HEK293 (cell line): ENCODE data around the gene TRIM8.

Experiments used
- OSR2 ChIP-seq: fragments of 450-650 bp; formaldehyde crosslinking; IDR thresholded peaks from 2 replicates; pipeline ENCODE4 v1.5.1; 2016; ENCODE audit warnings: missing biosample characterization, missing genetic modification characterization
- SALL2 ChIP-seq: fragments of 450-650 bp; formaldehyde crosslinking; IDR thresholded peaks from 2 replicates; pipeline ENCODE4 v1.5.0; 2017; ENCODE audit warnings: missing biosample characterization, mild to moderate bottlenecking, missing genetic modification characterization, borderline replicate concordance
- SP2 ChIP-seq: fragments of 450-650 bp; formaldehyde crosslinking; IDR thresholded peaks from 2 replicates; pipeline ENCODE4 v1.5.1; 2016; ENCODE audit warnings: missing biosample characterization, missing genetic modification characterization
- ZBTB11 ChIP-seq: fragments of 450-650 bp; formaldehyde crosslinking; conservative IDR thresholded peaks from 2 replicates; pipeline ENCODE4 v1.5.1; 2016; ENCODE audit warnings: low read depth, missing biosample characterization, missing genetic modification characterization
- ZIC2 ChIP-seq: fragments of 450-650 bp; formaldehyde crosslinking; IDR thresholded peaks from 2 replicates; pipeline ENCODE4 v1.5.1; 2016; ENCODE audit warnings: missing biosample characterization, missing genetic modification characterization
- ZNF18 ChIP-seq: fragments of 450-650 bp; formaldehyde crosslinking; IDR thresholded peaks from 2 replicates; pipeline ENCODE4 v1.5.1; 2016; ENCODE audit warnings: missing biosample characterization, missing genetic modification characterization
- ZNF354C ChIP-seq: fragments of 450-650 bp; formaldehyde crosslinking; IDR thresholded peaks from 2 replicates; pipeline ENCODE4 v1.5.1; 2016; ENCODE audit warnings: missing biosample characterization, missing genetic modification characterization, low read depth, borderline replicate concordance
- ZNF621 ChIP-seq: fragments of 450-650 bp; formaldehyde crosslinking; IDR thresholded peaks from 2 replicates; pipeline ENCODE4 v1.5.1; 2017; ENCODE audit warnings: missing biosample characterization, missing genetic modification characterization
- ZNF701 ChIP-seq: fragments of 450-650 bp; formaldehyde crosslinking; IDR thresholded peaks from 2 replicates; pipeline ENCODE4 v1.5.1; 2016; ENCODE audit warnings: missing biosample characterization, missing genetic modification characterization
- TF ChIP-seq, protein P1 (sequence below): fragments of 450-650 bp; formaldehyde crosslinking; IDR thresholded peaks from 2 replicates; pipeline ENCODE4 v1.5.1; 2016; ENCODE audit warnings: missing biosample characterization, missing genetic modification characterization
- TF ChIP-seq, protein P2 (sequence below): fragments of 450-650 bp; formaldehyde crosslinking; IDR thresholded peaks from 2 replicates; pipeline ENCODE4 v1.5.1; 2016; ENCODE audit warnings: missing biosample characterization, missing genetic modification characterization
- TF ChIP-seq, protein P3 (sequence below): fragments of 450-650 bp; formaldehyde crosslinking; IDR thresholded peaks from 2 replicates; pipeline ENCODE4 v1.5.1; 2016; ENCODE audit warnings: missing biosample characterization, missing genetic modification characterization

DNA sequence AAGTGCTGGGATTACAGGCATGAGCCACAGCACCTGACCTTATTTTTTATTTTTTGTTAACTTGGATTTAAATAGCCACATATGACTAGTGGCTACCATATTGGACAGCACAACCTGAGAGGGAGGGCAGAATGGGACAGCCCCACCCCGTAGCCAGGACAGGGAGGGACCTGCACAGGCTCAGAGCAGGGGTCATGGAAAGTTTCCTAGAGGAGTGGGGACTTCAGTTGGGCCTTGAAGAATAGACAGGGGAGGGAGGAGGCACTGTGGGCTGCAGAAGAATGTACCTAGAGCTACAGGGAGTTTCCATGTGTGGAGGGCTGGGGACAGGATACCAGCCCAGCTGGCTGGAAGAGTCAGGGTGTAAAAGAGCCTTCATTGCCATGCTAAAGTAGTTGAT, 8.8 kb downstream of the TRIM8 start:
- TF ChIP-seq, protein P1, sequence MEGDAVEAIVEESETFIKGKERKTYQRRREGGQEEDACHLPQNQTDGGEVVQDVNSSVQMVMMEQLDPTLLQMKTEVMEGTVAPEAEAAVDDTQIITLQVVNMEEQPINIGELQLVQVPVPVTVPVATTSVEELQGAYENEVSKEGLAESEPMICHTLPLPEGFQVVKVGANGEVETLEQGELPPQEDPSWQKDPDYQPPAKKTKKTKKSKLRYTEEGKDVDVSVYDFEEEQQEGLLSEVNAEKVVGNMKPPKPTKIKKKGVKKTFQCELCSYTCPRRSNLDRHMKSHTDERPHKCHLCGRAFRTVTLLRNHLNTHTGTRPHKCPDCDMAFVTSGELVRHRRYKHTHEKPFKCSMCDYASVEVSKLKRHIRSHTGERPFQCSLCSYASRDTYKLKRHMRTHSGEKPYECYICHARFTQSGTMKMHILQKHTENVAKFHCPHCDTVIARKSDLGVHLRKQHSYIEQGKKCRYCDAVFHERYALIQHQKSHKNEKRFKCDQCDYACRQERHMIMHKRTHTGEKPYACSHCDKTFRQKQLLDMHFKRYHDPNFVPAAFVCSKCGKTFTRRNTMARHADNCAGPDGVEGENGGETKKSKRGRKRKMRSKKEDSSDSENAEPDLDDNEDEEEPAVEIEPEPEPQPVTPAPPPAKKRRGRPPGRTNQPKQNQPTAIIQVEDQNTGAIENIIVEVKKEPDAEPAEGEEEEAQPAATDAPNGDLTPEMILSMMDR: no peak
- TF ChIP-seq, protein P2, sequence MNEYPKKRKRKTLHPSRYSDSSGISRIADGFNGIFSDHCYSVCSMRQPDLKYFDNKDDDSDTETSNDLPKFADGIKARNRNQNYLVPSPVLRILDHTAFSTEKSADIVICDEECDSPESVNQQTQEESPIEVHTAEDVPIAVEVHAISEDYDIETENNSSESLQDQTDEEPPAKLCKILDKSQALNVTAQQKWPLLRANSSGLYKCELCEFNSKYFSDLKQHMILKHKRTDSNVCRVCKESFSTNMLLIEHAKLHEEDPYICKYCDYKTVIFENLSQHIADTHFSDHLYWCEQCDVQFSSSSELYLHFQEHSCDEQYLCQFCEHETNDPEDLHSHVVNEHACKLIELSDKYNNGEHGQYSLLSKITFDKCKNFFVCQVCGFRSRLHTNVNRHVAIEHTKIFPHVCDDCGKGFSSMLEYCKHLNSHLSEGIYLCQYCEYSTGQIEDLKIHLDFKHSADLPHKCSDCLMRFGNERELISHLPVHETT (tag by site-specific recombination): no peak
- TF ChIP-seq ZBTB11: no peak
- no peak for TF ChIP-seq OSR2 (tag by site-specific recombination)
- TF ChIP-seq ZNF621 (tag by site-specific recombination): no peak
- TF ChIP-seq ZNF701 (tag by site-specific recombination): no peak
- no peak for TF ChIP-seq ZIC2 (tag by site-specific recombination)
- TF ChIP-seq SALL2 (tag by site-specific recombination): no peak
- TF ChIP-seq SP2 (tag by site-specific recombination): no peak; the same call in 1 of the 2 replicates
- TF ChIP-seq, protein P3, sequence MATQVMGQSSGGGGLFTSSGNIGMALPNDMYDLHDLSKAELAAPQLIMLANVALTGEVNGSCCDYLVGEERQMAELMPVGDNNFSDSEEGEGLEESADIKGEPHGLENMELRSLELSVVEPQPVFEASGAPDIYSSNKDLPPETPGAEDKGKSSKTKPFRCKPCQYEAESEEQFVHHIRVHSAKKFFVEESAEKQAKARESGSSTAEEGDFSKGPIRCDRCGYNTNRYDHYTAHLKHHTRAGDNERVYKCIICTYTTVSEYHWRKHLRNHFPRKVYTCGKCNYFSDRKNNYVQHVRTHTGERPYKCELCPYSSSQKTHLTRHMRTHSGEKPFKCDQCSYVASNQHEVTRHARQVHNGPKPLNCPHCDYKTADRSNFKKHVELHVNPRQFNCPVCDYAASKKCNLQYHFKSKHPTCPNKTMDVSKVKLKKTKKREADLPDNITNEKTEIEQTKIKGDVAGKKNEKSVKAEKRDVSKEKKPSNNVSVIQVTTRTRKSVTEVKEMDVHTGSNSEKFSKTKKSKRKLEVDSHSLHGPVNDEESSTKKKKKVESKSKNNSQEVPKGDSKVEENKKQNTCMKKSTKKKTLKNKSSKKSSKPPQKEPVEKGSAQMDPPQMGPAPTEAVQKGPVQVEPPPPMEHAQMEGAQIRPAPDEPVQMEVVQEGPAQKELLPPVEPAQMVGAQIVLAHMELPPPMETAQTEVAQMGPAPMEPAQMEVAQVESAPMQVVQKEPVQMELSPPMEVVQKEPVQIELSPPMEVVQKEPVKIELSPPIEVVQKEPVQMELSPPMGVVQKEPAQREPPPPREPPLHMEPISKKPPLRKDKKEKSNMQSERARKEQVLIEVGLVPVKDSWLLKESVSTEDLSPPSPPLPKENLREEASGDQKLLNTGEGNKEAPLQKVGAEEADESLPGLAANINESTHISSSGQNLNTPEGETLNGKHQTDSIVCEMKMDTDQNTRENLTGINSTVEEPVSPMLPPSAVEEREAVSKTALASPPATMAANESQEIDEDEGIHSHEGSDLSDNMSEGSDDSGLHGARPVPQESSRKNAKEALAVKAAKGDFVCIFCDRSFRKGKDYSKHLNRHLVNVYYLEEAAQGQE (tag by site-specific recombination): no peak
- TF ChIP-seq ZNF354C (tag by site-specific recombination): no peak
- TF ChIP-seq ZNF18 (tag by site-specific recombination): no peak
